SU-DHL-6 (cell line): ENCODE results near the gene MLKL.

Experiments
- H2AFZ ChIP-seq: fragments of 200-600 bp; sonication (generic); 2 replicates; pipeline ENCODE4 v1.6.1; 2014; ENCODE audit warnings: low read depth, mild to moderate bottlenecking, moderate library complexity, mixed read lengths, antibody characterized with exemption, low read length; ENCODE audit not compliant: severe bottlenecking
- H3F3A ChIP-seq: fragments of 200-600 bp; shearing (Covaris generic); 2 replicates; pipeline ENCODE4 v1.6.0; 2016; ENCODE audit warnings: antibody characterized with exemption, mild to moderate bottlenecking; ENCODE audit not compliant: insufficient read depth
- H3K27ac ChIP-seq: fragments of 200-600 bp; sonication (generic); 2 replicates; pipeline ENCODE4 v1.5.1; 2016; ENCODE audit warnings: low read depth, mild to moderate bottlenecking, low read length, moderate library complexity, mixed read lengths
- H3K27me3 ChIP-seq: fragments of 200-600 bp; sonication (generic), shearing (Covaris generic); 2 replicates; pipeline ENCODE4 v1.6.0; 2014; ENCODE audit warnings: mild to moderate bottlenecking, low read length
- H3K36me3 ChIP-seq: fragments of 200-600 bp; sonication (generic); 2 replicates; pipeline ENCODE4 v1.6.1; 2014; ENCODE audit warnings: mild to moderate bottlenecking, low read length, mixed read lengths
- H3K4me2 ChIP-seq: fragments of 300-600, 200-600 bp; shearing (Covaris generic), sonication (generic); 2 replicates; pipeline ENCODE4 v1.6.0; 2014; ENCODE audit warnings: low read length, low read depth, mild to moderate bottlenecking; ENCODE audit not compliant: poor library complexity, severe bottlenecking
- H3K4me3 ChIP-seq: fragments of 200-600 bp; sonication (generic); 2 replicates; pipeline ENCODE4 v1.5.1; 2014; ENCODE audit warnings: antibody characterized with exemption, low read length, mild to moderate bottlenecking, mixed read lengths; ENCODE audit not compliant: insufficient read depth, poor library complexity, severe bottlenecking
- H3K79me2 ChIP-seq: fragments of 200-600 bp; sonication (generic); 2 replicates; pipeline ENCODE4 v1.6.1; 2014; ENCODE audit warnings: mild to moderate bottlenecking, low read length, moderate library complexity; ENCODE audit not compliant: insufficient read depth
- H3K9ac ChIP-seq: fragments of 200-600 bp; sonication (generic); 2 replicates; pipeline ENCODE4 v1.7.0; 2014; ENCODE audit warnings: mild to moderate bottlenecking, low read length
- H3K9me2 ChIP-seq: fragments of 200-600 bp; sonication (generic); replicated peaks from 2 replicates; pipeline ENCODE4 v1.6.1; 2014; ENCODE audit warnings: low read length; ENCODE audit not compliant: insufficient read depth
- H3K9me3 ChIP-seq: fragments of 200-600 bp; sonication (generic); 2 replicates; pipeline ENCODE4 v1.6.1; 2014; ENCODE audit warnings: low read length, mixed read lengths; ENCODE audit not compliant: insufficient read depth
- H4K20me1 ChIP-seq: fragments of 200-600 bp; sonication (generic); 2 replicates; pipeline ENCODE4 v1.6.1; 2014; ENCODE audit warnings: low read depth, mild to moderate bottlenecking, antibody characterized with exemption, low read length, moderate library complexity, mixed read lengths
- EZH2phosphoT487 ChIP-seq: fragments of 200-600 bp; sonication (generic), shearing (Covaris generic); conservative IDR thresholded peaks from 2 replicates; pipeline ENCODE4 v1.6.1; 2018; ENCODE audit warnings: mild to moderate bottlenecking, antibody characterized with exemption, low read length, moderate library complexity, mixed read lengths
- TF ChIP-seq, protein P1 (sequence below): fragments of 200-600 bp; sonication (generic); IDR thresholded peaks from one replicate; pipeline ENCODE4 v1.5.1; 2017; ENCODE audit warnings: antibody characterized with exemption, mild to moderate bottlenecking, low read length, moderate library complexity; ENCODE audit not compliant: insufficient read depth, poor library complexity, severe bottlenecking

MLKL gene

DNA sequence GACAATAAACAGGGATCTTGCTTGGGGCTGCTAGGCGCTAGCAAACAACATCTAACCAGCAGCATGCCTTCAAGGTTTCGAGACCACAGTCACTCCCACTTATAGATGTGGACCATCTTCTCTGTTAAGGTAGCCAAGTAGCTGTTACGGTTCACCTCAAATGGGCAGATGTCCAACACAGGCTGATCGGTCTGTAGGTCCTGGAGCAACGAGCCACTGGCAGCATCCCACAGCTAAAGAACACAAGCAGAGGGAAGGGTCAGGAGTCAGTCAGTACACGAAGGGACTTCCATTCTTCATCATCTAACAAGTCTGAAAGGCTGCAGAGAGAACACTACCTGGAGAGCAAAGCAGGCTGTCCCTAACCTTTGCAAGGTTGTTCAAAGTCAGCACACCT lies 76.8 kb downstream of the MLKL start:
- Histone ChIP-seq H3K36me3 (peaks cover 35% of the 10 kb centered on the region), H3K4me2 (no peak overlapping the region), H2AFZ (no peak overlapping the region), H3F3A (0 out of 2 replicates have a peak, but pooled peaks cover 3% of the 10 kb centered on the region), H3K9me3 (no peaks in the 10 kb centered on the region), H3K9ac (no peak overlapping the region), H3K27me3 (no peaks in the 10 kb centered on the region), H3K79me2 (no peaks in the 10 kb centered on the region), H3K9me2 (no peaks in the 10 kb centered on the region), H4K20me1 (no peaks in the 10 kb centered on the region), H3K4me3 (no peak overlapping the region), H3K27ac (no peak overlapping the region)
- no peak for TF ChIP-seq EZH2phosphoT487
- TF ChIP-seq, protein P1, sequence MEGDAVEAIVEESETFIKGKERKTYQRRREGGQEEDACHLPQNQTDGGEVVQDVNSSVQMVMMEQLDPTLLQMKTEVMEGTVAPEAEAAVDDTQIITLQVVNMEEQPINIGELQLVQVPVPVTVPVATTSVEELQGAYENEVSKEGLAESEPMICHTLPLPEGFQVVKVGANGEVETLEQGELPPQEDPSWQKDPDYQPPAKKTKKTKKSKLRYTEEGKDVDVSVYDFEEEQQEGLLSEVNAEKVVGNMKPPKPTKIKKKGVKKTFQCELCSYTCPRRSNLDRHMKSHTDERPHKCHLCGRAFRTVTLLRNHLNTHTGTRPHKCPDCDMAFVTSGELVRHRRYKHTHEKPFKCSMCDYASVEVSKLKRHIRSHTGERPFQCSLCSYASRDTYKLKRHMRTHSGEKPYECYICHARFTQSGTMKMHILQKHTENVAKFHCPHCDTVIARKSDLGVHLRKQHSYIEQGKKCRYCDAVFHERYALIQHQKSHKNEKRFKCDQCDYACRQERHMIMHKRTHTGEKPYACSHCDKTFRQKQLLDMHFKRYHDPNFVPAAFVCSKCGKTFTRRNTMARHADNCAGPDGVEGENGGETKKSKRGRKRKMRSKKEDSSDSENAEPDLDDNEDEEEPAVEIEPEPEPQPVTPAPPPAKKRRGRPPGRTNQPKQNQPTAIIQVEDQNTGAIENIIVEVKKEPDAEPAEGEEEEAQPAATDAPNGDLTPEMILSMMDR, result no peak

DNA sequence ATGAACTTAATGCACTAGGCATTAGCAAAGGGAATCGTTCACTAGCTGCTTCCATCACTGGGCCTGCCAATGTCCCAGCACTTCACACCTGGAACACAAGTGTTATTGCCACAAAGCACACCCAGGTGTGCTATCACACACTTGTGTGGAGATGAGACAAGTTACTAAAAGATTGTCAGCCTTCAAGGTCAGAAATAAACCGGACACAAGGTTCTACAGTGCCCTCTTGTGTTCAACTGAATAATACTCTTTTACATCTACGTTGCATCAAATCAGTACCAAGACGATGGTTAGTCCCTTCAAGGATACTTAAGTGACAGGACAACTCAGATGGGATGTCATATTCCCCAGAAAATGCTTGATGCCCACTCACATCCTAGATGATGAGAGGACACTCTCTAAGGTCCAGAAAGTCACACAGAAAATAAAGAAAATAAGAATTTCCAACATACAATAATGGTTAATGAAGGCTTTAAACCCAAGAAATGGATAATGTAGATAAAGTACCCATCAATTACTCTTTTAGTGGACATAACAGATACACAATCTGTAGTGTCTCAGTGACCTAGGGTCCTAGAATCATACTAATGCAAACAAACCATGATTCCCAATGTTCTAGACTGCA lies 77.3 kb downstream of the MLKL start:
- no peak overlapping the region for H2AFZ ChIP-seq
- no peak overlapping the region for H3K27ac ChIP-seq
- TF ChIP-seq, protein P1, result peak; percentile 49
- TF ChIP-seq EZH2phosphoT487, result no peak
- 0 out of 2 replicates have a peak, but pooled peaks cover 3% of the 10 kb centered on the region for H3F3A ChIP-seq
- H3K36me3 ChIP-seq, result peaks cover 30% of the 10 kb centered on the region
- H4K20me1 ChIP-seq, result no peaks in the 10 kb centered on the region
- no peaks in the 10 kb centered on the region for H3K9me2 ChIP-seq
- no peaks in the 10 kb centered on the region for H3K27me3 ChIP-seq
- H3K4me3 ChIP-seq, result no peak overlapping the region
- no peaks in the 10 kb centered on the region for H3K79me2 ChIP-seq
- no peaks in the 10 kb centered on the region for H3K9me3 ChIP-seq
- H3K4me2 ChIP-seq, result no peak overlapping the region
- H3K9ac ChIP-seq, result no peak overlapping the region

DNA sequence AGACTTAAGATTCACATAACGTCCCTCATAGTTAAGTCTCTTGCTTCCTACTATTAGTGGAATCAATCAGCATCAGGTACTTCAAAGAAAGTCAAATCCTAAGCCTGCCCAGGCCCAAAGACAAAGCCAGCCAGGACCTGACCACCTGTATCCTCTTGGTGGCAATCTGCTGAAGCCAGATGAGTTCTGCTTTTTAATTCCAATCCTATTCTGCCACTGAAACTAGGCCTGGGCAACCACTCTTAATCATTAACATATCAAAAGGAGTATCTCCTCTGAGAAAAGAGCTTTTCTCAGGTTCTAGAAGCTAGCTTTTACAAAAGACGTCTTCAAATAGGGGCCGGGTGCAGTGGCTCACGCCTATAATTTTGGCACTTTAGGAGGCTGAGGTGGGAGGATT lies 78.7 kb downstream of the MLKL start:
- Histone ChIP-seq H2AFZ (no peak overlapping the region), H3F3A (0 out of 2 replicates have a peak, but pooled peaks cover 3% of the 10 kb centered on the region), H3K36me3 (peaks cover 30% of the 10 kb centered on the region), H3K9me3 (no peaks in the 10 kb centered on the region), H3K9me2 (no peaks in the 10 kb centered on the region), H4K20me1 (no peaks in the 10 kb centered on the region), H3K4me2 (no peak overlapping the region), H3K4me3 (no peak overlapping the region), H3K9ac (no peak overlapping the region), H3K27me3 (no peaks in the 10 kb centered on the region), H3K79me2 (no peaks in the 10 kb centered on the region), H3K27ac (no peak overlapping the region)
- TF ChIP-seq, protein P1, result no peak
- TF ChIP-seq EZH2phosphoT487, result no peak
